OCI-LY1 (cell line): ENCODE results near the gene ZDHHC1.

Source experiments
- EZH2 ChIP-seq: fragments of 200-600 bp; sonication (generic), shearing (Covaris generic); IDR thresholded peaks from 2 replicates; pipeline ENCODE4 v1.8.0; 2017; ENCODE audit warnings: borderline replicate concordance, mixed run types, mild to moderate bottlenecking, antibody characterized with exemption, low read length, moderate library complexity, mixed read lengths
- TF ChIP-seq, protein P1 (sequence below): fragments of 200-600 bp; sonication (generic), shearing (Covaris generic); IDR thresholded peaks from 2 replicates; pipeline ENCODE4 v1.5.1; 2017; ENCODE audit warnings: mild to moderate bottlenecking, antibody characterized with exemption, low read length, moderate library complexity, mixed read lengths

DNA sequence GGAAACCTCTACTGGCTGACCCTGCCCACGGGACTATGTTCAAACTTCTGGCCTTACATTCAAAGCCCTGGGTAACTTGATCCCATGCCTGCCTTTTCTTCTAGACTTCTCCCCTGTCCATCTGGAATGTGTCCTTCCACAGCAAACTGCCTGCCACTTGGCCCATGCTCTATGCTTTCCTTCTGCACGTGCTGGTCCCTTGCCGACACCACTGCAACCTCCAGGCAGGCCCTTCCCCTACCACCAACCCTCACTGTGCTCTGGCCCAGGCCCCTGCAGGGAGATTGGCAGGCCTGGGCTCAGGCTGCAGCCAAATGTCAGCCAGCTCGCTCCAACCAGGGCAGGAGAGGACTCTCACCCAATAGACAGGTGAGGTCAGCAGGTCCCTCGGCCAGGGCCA is 25.6 kb upstream of the ZDHHC1 start:
- TF ChIP-seq, protein P1, sequence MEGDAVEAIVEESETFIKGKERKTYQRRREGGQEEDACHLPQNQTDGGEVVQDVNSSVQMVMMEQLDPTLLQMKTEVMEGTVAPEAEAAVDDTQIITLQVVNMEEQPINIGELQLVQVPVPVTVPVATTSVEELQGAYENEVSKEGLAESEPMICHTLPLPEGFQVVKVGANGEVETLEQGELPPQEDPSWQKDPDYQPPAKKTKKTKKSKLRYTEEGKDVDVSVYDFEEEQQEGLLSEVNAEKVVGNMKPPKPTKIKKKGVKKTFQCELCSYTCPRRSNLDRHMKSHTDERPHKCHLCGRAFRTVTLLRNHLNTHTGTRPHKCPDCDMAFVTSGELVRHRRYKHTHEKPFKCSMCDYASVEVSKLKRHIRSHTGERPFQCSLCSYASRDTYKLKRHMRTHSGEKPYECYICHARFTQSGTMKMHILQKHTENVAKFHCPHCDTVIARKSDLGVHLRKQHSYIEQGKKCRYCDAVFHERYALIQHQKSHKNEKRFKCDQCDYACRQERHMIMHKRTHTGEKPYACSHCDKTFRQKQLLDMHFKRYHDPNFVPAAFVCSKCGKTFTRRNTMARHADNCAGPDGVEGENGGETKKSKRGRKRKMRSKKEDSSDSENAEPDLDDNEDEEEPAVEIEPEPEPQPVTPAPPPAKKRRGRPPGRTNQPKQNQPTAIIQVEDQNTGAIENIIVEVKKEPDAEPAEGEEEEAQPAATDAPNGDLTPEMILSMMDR = no peak
- no peak for TF ChIP-seq EZH2
